Endothelial cell of umbilical vein (primary cell): ENCODE data around the gene MKLN1. TPM values are rescaled to one million over a fixed set of nuclear protein-coding genes. Genes with fewer than 3 reads are reported as not detected.
A peak's percentile ranks its signal among the peaks of the same experiment; 100 is the strongest.

Source experiments
- BruUV-seq: library from RNA; stranded (reverse); fragments of 400-500 nt; replicated peaks from 2 replicates; lab custom pipeline; 2021; lab: Mats Ljungman, UMichigan
- CTCF ChIA-PET: fragments of 300-600, 350-600 bp; sonication (Branson Sonifier 250); formaldehyde crosslinking; loops from one replicate; lab custom pipeline; 2021; ENCODE audit warnings: antibody characterized with exemption, inconsistent platforms; lab: Charles Lee
- POLR2A ChIA-PET: fragments of 300-600, 350-600 bp; sonication (Branson Sonifier 250); formaldehyde crosslinking; loops from one replicate; lab custom pipeline; 2021; ENCODE audit warnings: antibody characterized with exemption, inconsistent platforms; lab: Charles Lee
- DNase-seq: peaks from one replicate; pipeline ENCODE4 v3.0.0-alpha.2; 2011; ENCODE audit warnings: low read depth, low spot score
- FAIRE-seq: peaks from 2 replicates; lab custom pipeline; 2011; peaks lifted over from hg19 to GRCh38; lab: Jason Lieb, UNC
- H2AFZ ChIP-seq: 2 replicates; pipeline ENCODE4 v1.6.0; 2012; ENCODE audit warnings: low read depth, low read length, control low read depth, inconsistent platforms
- H3K27ac ChIP-seq: 2 replicates; pipeline ENCODE4 v1.5.1; 2011; ENCODE audit warnings: low read depth, mild to moderate bottlenecking, control low read depth, low read length, moderate library complexity; ENCODE audit not compliant: insufficient read depth
- H3K27me3 ChIP-seq, 2 experiments: 2 replicates each; pipeline versions ENCODE4 v1.6.0 to v1.6.1; 2011; ENCODE audit warnings: low read length in 2 of 2, mixed read lengths in 1 of 2; ENCODE audit not compliant: control insufficient read depth in 2 of 2, insufficient read depth in 2 of 2
- H3K36me3 ChIP-seq, 2 experiments: 2 replicates in 1 of 2; 3 replicates in 1 of 2; pipeline ENCODE4 v1.5.1; 2011; ENCODE audit warnings: low read length in 2 of 2, mild to moderate bottlenecking in 1 of 2, moderate library complexity in 1 of 2; ENCODE audit not compliant: control insufficient read depth in 2 of 2, insufficient read depth in 2 of 2; ENCODE audit errors: extremely low read depth in 1 of 2
- H3K4me1 ChIP-seq: 3 replicates; pipeline ENCODE4 v1.5.1; 2011; ENCODE audit warnings: mild to moderate bottlenecking, low read length; ENCODE audit not compliant: control insufficient read depth, insufficient read depth; ENCODE audit errors: extremely low read depth
- H3K4me2 ChIP-seq: 2 replicates; pipeline ENCODE4 v1.6.1; 2011; ENCODE audit warnings: low read length, control low read depth, mixed read lengths; ENCODE audit not compliant: insufficient read depth
- H3K4me3 ChIP-seq, 3 experiments: fragments of 200-600 bp in 1 of 3; sonication (generic), shearing (Covaris generic) in 1 of 3; replicated peaks in 1 of 3; 2 replicates each; pipeline ENCODE4 v1.5.1; 2011 to 2016; ENCODE audit warnings: control low read depth in 3 of 3, low read length in 3 of 3, mild to moderate bottlenecking in 2 of 3, inconsistent platforms in 1 of 3, low read depth in 1 of 3, moderate library complexity in 1 of 3; ENCODE audit not compliant: insufficient read depth in 1 of 3
- H3K79me2 ChIP-seq: 2 replicates; pipeline ENCODE4 v1.6.0; 2012; ENCODE audit warnings: low read length, inconsistent platforms; ENCODE audit not compliant: control insufficient read depth, insufficient read depth
- H3K9ac ChIP-seq: replicated peaks from 2 replicates; pipeline ENCODE3; 2011; ENCODE audit warnings: low read length, control low read depth; ENCODE audit not compliant: insufficient read depth; ENCODE audit errors: extremely low read depth
- H3K9me1 ChIP-seq: replicated peaks from 3 replicates; pipeline ENCODE4 v1.6.0; 2011; ENCODE audit warnings: mild to moderate bottlenecking, low read length; ENCODE audit not compliant: control insufficient read depth, insufficient read depth; ENCODE audit errors: extremely low read depth
- H3K9me3 ChIP-seq: replicated peaks from 2 replicates; pipeline ENCODE4 v1.5.1; 2012; ENCODE audit warnings: low read length, inconsistent platforms; ENCODE audit not compliant: control insufficient read depth, insufficient read depth
- H4K20me1 ChIP-seq: replicated peaks from 2 replicates; pipeline ENCODE3; 2011; ENCODE audit warnings: mild to moderate bottlenecking, low read length; ENCODE audit not compliant: control insufficient read depth, insufficient read depth; ENCODE audit errors: extremely low read depth
- EZH2 ChIP-seq: IDR thresholded peaks from 2 replicates; pipeline ENCODE4 v1.6.1; 2012; ENCODE audit warnings: borderline replicate concordance, low read depth, mild to moderate bottlenecking, moderate library complexity, low read length, inconsistent platforms; ENCODE audit not compliant: severe bottlenecking
- FOS ChIP-seq: IDR thresholded peaks from 2 replicates; pipeline ENCODE4 v1.6.1; 2011; ENCODE audit warnings: mild to moderate bottlenecking, low read length, moderate library complexity, borderline replicate concordance; ENCODE audit not compliant: insufficient read depth
- POLR2A ChIP-seq: IDR thresholded peaks from 2 replicates; pipeline ENCODE4 v1.6.1; 2012; ENCODE audit warnings: low read depth, mild to moderate bottlenecking, control low read depth, low read length
- POLR2AphosphoS5 ChIP-seq: IDR thresholded peaks from 2 replicates; pipeline ENCODE4 v1.6.1; 2012; ENCODE audit warnings: low read depth, mild to moderate bottlenecking, control low read depth, low read length, moderate library complexity; ENCODE audit not compliant: insufficient read depth
- dilution Hi-C: fragments of 300-500 bp; cut with MboI; formaldehyde crosslinking; loops from one replicate; pipeline ENCODE4 v1.15.0; 2019; ENCODE audit warnings: low sequenced_read_pairs; ENCODE audit not compliant: extremely low pct_ligation_motif_present
- intact Hi-C: fragments of 100-400 bp; cut with micrococcal nuclease; formaldehyde crosslinking; loops from one replicate; pipeline ENCODE4 v1.10.0; 2022
- polyA plus RNA-seq, 4 experiments: library from polyadenylated mRNA; depleted of rRNA in 3 of 4; stranded (reverse) in 3 of 4; unstranded in 1 of 4; fragments of >200 nt; gene quantifications; 2 replicates each; pipeline versions ENCODE4 v1.2.1 to v1.2.3, GENCODE V29; 2011 to 2012; ENCODE audit warnings: missing spikeins in 1 of 4
- total RNA-seq: library from RNA; stranded (reverse); gene quantifications from 2 replicates; pipeline ENCODE4 v1.2.3, GENCODE V29; 2021

Gene MKLN1
- total and polyA plus RNA-seq, 2 donors (not counting 3 experiments of a cell fraction or from before 2014, with no cell fraction given), result 12.2 to 32.1 TPM

DNA sequence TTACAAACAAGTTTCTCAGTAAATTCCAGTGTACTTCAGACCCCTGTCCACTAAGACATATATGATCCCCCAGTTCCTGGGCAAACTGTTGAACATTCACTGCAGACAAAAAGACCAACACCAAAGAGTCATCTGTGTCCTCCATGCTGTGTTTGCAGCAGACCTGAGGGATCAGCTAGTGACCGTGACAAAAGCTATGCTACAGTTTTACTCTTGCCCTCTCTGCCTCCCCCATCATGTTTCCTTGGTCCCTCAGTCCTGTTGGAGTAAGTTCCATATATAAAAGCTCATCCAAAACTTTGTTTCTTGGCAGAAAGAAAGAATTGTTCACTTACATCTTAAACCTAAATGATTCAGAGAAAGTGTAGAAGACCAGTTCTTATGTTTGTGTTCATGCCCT, 172.7 kb downstream of the MKLN1 start:
- Histone ChIP-seq H3K27me3 (no peaks in the 10 kb centered on the region), H3K27ac (no peak overlapping the region), H3K79me2 (no peaks in the 10 kb centered on the region), H3K9me1 (no peaks in the 10 kb centered on the region), H3K9ac (no peak overlapping the region), H3K4me3 (no peak overlapping the region), H3K36me3 (peaks cover 5 to 12% of the 10 kb centered on the region in 2 experiments), H3K4me1 (peaks cover 8% of the 10 kb centered on the region), H3K9me3 (no peaks in the 10 kb centered on the region), H4K20me1 (no peaks in the 10 kb centered on the region), H3K4me2 (no peak overlapping the region), H2AFZ (no peak overlapping the region)
- CTCF ChIA-PET, result interaction anchor here (0.9 to 1.8 kb wide), 7 partner anchors 8 to 518 kb away, joined by 3 to 4 read pairs (median 4); no protein-coding TSS in a partner anchor
- dilution Hi-C loops (no loop called here), intact Hi-C loops (no loop called here)
- no TSS peak for BruUV-seq
- POLR2A ChIA-PET, result no interaction called here
- TF ChIP-seq POLR2A, result no peak
- TF ChIP-seq EZH2, result no peak
- no peak for TF ChIP-seq POLR2AphosphoS5
- DNase-seq (no peak), FAIRE-seq (peak; percentile 61)

DNA sequence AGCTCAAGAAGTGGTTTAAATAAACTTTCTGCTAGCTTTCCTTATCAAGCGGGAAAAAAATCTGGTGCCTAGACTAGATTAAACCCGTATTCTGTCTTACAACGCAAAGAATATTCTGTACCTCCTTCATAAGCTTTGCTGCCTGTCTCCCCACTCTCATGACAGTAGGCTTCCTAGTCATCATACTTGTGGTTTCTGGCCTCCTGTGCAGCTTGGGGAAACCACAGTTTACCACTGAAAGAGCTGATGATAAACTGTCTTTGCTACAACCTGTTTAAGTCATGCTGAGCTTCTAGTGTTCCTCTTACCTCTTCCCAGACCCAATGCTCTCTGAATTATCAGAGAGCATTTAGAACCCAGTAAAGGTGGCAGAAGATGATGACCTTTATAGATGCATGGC, 173.7 kb downstream of the MKLN1 start:
- Histone ChIP-seq H3K79me2 (no peaks in the 10 kb centered on the region), H3K4me1 (peaks cover 8% of the 10 kb centered on the region), H2AFZ (no peak overlapping the region), H4K20me1 (no peaks in the 10 kb centered on the region), H3K36me3 (peaks cover 8 to 19% of the 10 kb centered on the region in 2 experiments), H3K9ac (no peak overlapping the region), H3K4me2 (no peak overlapping the region), H3K27ac (no peak overlapping the region), H3K9me1 (no peaks in the 10 kb centered on the region), H3K27me3 (no peaks in the 10 kb centered on the region), H3K4me3 (no peak overlapping the region), H3K9me3 (no peaks in the 10 kb centered on the region)
- FAIRE-seq (no peak), DNase-seq (no peak)
- TF ChIP-seq POLR2AphosphoS5 (peak; percentile 6), FOS (no peak), POLR2A (peak; percentile 2)
- dilution Hi-C loops (no loop called here), intact Hi-C loops (no loop called here)
- ChIA-PET CTCF (interaction anchor here (1.1 to 1.8 kb wide), 7 partner anchors 7 to 153 kb away, joined by 3 to 4 read pairs (median 4); no protein-coding TSS in a partner anchor), POLR2A (no interaction called here)
- BruUV-seq, result TSS peak; percentile 9
